K562 (cell line): Measurements from ENCODE around the gene IRAK2. TPM values are rescaled to one million over a fixed set of nuclear protein-coding genes. Genes with fewer than 3 reads are reported as not detected.

Experiments
- ATAC-seq: fragments of 200-7000 bp; cut with Tn5 transposase; 3 replicates; pipeline ENCODE4 v1.9.1; 2020; ENCODE audit warnings: moderate library complexity
- BruUV-seq: library from RNA; stranded (reverse); fragments of 400-500 nt; replicated peaks from 2 replicates; lab custom pipeline; 2021; lab: Mats Ljungman, UMichigan
- CTCF ChIA-PET: fragments of 300-600 bp; formaldehyde crosslinking; extraction: SDS; loops from one replicate; lab custom pipeline; 2021; ENCODE audit warnings: low intra/inter-chr PET ratio; lab: Yijun Ruan, JAX
- POLR2A ChIA-PET: fragments of 300-600, 350-650 bp; sonication (Branson Sonifier 250); formaldehyde crosslinking; extraction: SDS; loops from one replicate; lab custom pipeline; 2021; ENCODE audit warnings: antibody characterized with exemption, inconsistent platforms; lab: Yijun Ruan, JAX
- DNase-seq, 4 experiments: peaks; one replicate each; pipeline versions ENCODE4 v3.0.0 to v3.0.0-alpha.2; 2011 to 2018; ENCODE audit warnings: low spot score in 3 of 4, mixed read lengths in 3 of 4; ENCODE audit errors: extremely low read depth in 1 of 4
- FAIRE-seq: peaks from 2 replicates; lab custom pipeline; 2011; peaks lifted over from hg19 to GRCh38; lab: Jason Lieb, UNC
- H2AFZ ChIP-seq: 2 replicates; pipeline ENCODE4 v1.6.0; 2011; ENCODE audit warnings: low read depth, low read length, control low read depth, inconsistent platforms
- H3K27ac ChIP-seq: fragments of 200-600 bp; 3 replicates; pipeline ENCODE4 v1.8.0; 2011; ENCODE audit warnings: low read depth, mild to moderate bottlenecking, control low read depth, inconsistent platforms, low read length, moderate library complexity, mixed read lengths; ENCODE audit errors: extremely low read depth
- H3K27me3 ChIP-seq, 2 experiments: fragments of 300-600 bp in 1 of 2; 2 replicates in 1 of 2; 3 replicates in 1 of 2; pipeline versions ENCODE4 v1.6.0 to v1.8.0; 2011; ENCODE audit warnings: inconsistent platforms in 2 of 2, low read length in 2 of 2, mild to moderate bottlenecking in 1 of 2, mixed read lengths in 1 of 2, moderate library complexity in 1 of 2; ENCODE audit not compliant: control insufficient read depth in 2 of 2, insufficient read depth in 2 of 2
- H3K36me3 ChIP-seq: fragments of 300-600 bp; 3 replicates; pipeline ENCODE4 v1.8.0; 2011; ENCODE audit warnings: mild to moderate bottlenecking, low read length, inconsistent platforms; ENCODE audit not compliant: control insufficient read depth, insufficient read depth
- H3K4me1 ChIP-seq, 2 experiments: fragments of 200-600 bp in 1 of 2; replicated peaks in 1 of 2; 2 replicates in 1 of 2; 3 replicates in 1 of 2; pipeline versions ENCODE4 v1.5.1 to v1.8.0; 2011; ENCODE audit warnings: inconsistent platforms in 2 of 2, low read length in 2 of 2, mild to moderate bottlenecking in 1 of 2, mixed read lengths in 1 of 2, moderate library complexity in 1 of 2; ENCODE audit not compliant: control insufficient read depth in 2 of 2, insufficient read depth in 2 of 2
- H3K4me2 ChIP-seq: 2 replicates; pipeline ENCODE4 v1.6.1; 2011; ENCODE audit warnings: low read length, control low read depth, inconsistent platforms, mixed read lengths; ENCODE audit not compliant: insufficient read depth
- H3K4me3 ChIP-seq: fragments of 200-600 bp; sonication (generic), shearing (Covaris generic); 2 replicates; pipeline ENCODE4 v1.5.1; 2016; ENCODE audit warnings: control low read depth, inconsistent platforms
- H3K79me2 ChIP-seq: fragments of 200-600 bp; 3 replicates; pipeline ENCODE4 v1.8.0; 2011; ENCODE audit warnings: low read length, inconsistent platforms; ENCODE audit not compliant: control insufficient read depth, insufficient read depth
- H3K9ac ChIP-seq, 2 experiments: 2 replicates each; pipeline versions ENCODE4 v1.6.0 to v1.6.1; 2011; ENCODE audit warnings: low read depth in 2 of 2, low read length in 2 of 2, control low read depth in 1 of 2, inconsistent platforms in 1 of 2, mild to moderate bottlenecking in 1 of 2, mixed read lengths in 1 of 2; ENCODE audit not compliant: insufficient read depth in 1 of 2
- H3K9me1 ChIP-seq: one replicate; pipeline ENCODE4 v1.6.0; 2011; ENCODE audit warnings: inconsistent platforms, mild to moderate bottlenecking, low read length, moderate library complexity; ENCODE audit not compliant: control insufficient read depth, insufficient read depth
- H3K9me3 ChIP-seq: replicated peaks from 2 replicates; pipeline ENCODE4 v1.5.1; 2011; ENCODE audit warnings: low read depth, low read length, inconsistent platforms; ENCODE audit not compliant: control insufficient read depth, insufficient read depth
- H4K20me1 ChIP-seq: replicated peaks from 2 replicates; pipeline ENCODE4 v1.6.1; 2011; ENCODE audit warnings: low read length, inconsistent platforms, mixed read lengths; ENCODE audit not compliant: control insufficient read depth, insufficient read depth
- ZNF239 ChIP-seq: fragments of 250-450 bp; sonication (Bioruptor Pico); IDR thresholded peaks from 2 replicates; pipeline ENCODE4 v1.4.0; 2020; ENCODE audit warnings: mild to moderate bottlenecking
- WGBS: fragments of 100-300 bp; shearing (Covaris generic); methylation state at CpG from one replicate; pipeline ENCODE4 v1.1.6; 2016; ENCODE audit warnings: low coverage, mixed read lengths; ENCODE audit not compliant: insufficient coverage; ENCODE audit errors: missing lambda C conversion rate; 5-methylcytosine and 5-hydroxymethylcytosine counted together
- in situ Hi-C: fragments of 300-500 bp; cut with MboI; formaldehyde crosslinking; loops from 4 replicates; pipeline ENCODE4 v1.15.0; 2018; ENCODE audit warnings: inconsistent platforms, mixed read lengths
- intact Hi-C: fragments of 100-400 bp; cut with micrococcal nuclease; formaldehyde crosslinking; loops from 2 replicates; pipeline ENCODE4 v1.14.2; 2022
- polyA plus RNA-seq, 8 experiments: library from polyadenylated mRNA; depleted of rRNA in 4 of 8; stranded (reverse) in 5 of 8; unstranded in 3 of 8; fragments of >200 nt; fragmentation: Nextera tagmentation in 2 of 8; fragmentation: Illumina TruSeq in 1 of 8; extraction: Ambion mirVana in 2 of 8; extraction: Trizol in 1 of 8; gene quantifications; 2 replicates each; pipeline versions ENCODE4 v1.2.1 to v1.2.3, GENCODE V29; 2011 to 2014; ENCODE audit warnings: inconsistent platforms in 1 of 8, missing spikeins in 1 of 8
- total RNA-seq, 7 experiments: library from RNA; depleted of rRNA in 6 of 7; stranded (reverse); fragments of >200 nt in 6 of 7; fragmentation: Illumina TruSeq in 2 of 7; extraction: Trizol in 2 of 7; gene quantifications; 2 replicates each; pipeline versions ENCODE4 v1.2.1 to v1.2.3, GENCODE V29; 2011 to 2021; ENCODE audit warnings: low replicate concordance in 1 of 7
- TF ChIP-seq, protein P1 (sequence below): fragments of 150-350 bp; IDR thresholded peaks from 2 replicates; pipeline ENCODE4 v1.6.1; 2014; ENCODE audit warnings: low read depth, mild to moderate bottlenecking, low read length, borderline replicate concordance

IRAK2 gene
- total and polyA plus RNA-seq, 9 of the 15 experiments (the other 6 are each of a cell fraction or from before 2014, with no cell fraction given) = 0.42 to 4.4 (median 2.7) TPM

DNA sequence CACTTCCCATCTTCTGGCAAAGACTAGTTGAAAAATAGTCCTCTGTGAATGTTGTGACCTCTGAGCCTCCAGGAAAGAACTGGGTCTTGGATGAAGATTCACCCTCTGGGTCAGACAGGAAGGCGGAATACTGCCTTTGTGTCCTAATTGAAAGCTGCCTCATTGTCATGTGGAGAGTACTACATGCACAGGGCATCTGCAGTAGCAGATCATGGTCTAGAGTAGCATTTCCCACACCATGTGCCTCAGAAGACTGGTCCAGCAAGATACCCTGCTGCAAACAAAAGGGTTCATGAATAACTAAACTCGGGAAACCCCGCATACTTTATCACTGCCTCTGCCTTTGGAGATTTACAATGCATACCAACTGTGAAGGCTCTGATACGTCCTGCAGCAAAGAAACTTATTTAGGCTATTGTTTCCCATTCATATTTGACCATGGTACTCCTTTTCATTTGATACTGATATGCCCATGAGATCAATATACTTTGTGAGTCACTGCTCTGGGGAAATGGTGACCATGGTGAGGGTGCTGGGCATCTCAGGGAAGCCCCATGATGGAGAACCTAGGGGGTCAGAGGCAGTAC, 22.7 kb downstream of the IRAK2 start:
- H3K9me1 ChIP-seq = no peaks in the 10 kb centered on the region
- TF ChIP-seq, protein P1, sequence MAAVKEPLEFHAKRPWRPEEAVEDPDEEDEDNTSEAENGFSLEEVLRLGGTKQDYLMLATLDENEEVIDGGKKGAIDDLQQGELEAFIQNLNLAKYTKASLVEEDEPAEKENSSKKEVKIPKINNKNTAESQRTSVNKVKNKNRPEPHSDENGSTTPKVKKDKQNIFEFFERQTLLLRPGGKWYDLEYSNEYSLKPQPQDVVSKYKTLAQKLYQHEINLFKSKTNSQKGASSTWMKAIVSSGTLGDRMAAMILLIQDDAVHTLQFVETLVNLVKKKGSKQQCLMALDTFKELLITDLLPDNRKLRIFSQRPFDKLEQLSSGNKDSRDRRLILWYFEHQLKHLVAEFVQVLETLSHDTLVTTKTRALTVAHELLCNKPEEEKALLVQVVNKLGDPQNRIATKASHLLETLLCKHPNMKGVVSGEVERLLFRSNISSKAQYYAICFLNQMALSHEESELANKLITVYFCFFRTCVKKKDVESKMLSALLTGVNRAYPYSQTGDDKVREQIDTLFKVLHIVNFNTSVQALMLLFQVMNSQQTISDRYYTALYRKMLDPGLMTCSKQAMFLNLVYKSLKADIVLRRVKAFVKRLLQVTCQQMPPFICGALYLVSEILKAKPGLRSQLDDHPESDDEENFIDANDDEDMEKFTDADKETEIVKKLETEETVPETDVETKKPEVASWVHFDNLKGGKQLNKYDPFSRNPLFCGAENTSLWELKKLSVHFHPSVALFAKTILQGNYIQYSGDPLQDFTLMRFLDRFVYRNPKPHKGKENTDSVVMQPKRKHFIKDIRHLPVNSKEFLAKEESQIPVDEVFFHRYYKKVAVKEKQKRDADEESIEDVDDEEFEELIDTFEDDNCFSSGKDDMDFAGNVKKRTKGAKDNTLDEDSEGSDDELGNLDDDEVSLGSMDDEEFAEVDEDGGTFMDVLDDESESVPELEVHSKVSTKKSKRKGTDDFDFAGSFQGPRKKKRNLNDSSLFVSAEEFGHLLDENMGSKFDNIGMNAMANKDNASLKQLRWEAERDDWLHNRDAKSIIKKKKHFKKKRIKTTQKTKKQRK = no peak
- TF ChIP-seq ZNF239 (CRISPR knock-in tag) = peak; percentile 92
- no peaks in the 10 kb centered on the region for H4K20me1 ChIP-seq
- no peak overlapping the region for H3K4me2 ChIP-seq
- intact Hi-C loops = no loop called here
- H3K27me3 ChIP-seq = no peaks in the 10 kb centered on the region
- no peak overlapping the region for H3K9ac ChIP-seq
- H3K9me3 ChIP-seq = no peaks in the 10 kb centered on the region
- no peak overlapping the region for H3K27ac ChIP-seq
- ChIA-PET CTCF (no interaction called here), POLR2A (interaction anchor here (0.7 to 1.4 kb wide), 2 partner anchors 10 to 245 kb away, joined by 3 to 5 read pairs; no protein-coding TSS in a partner anchor)
- peaks cover 17 to 26% of the 10 kb centered on the region in 2 experiments for H3K4me1 ChIP-seq
- 44% methylated on average over 4 of the region's 4 CpGs for WGBS
- FAIRE-seq (no peak), ATAC-seq (no peak), DNase-seq (no peak)
- H2AFZ ChIP-seq = no peak overlapping the region
- no peaks in the 10 kb centered on the region for H3K79me2 ChIP-seq
- in situ Hi-C loops = no loop called here
- no TSS peak for BruUV-seq
- H3K4me3 ChIP-seq = no peak overlapping the region
- no peaks in the 10 kb centered on the region for H3K36me3 ChIP-seq
